H1 (cell line): Measurements from ENCODE around the gene LMAN2. TPM values are rescaled to one million over a fixed set of nuclear protein-coding genes. Genes with fewer than 3 reads are reported as not detected.
A peak's percentile ranks its signal among the peaks of the same experiment; 100 is the strongest.

Experiments used
- CTCF ChIA-PET: fragments of 300-600 bp; sonication (Branson Sonifier 250); formaldehyde crosslinking; loops from one replicate; lab custom pipeline; 2021; ENCODE audit not compliant: partially characterized antibody; lab: Charles Lee
- POLR2A ChIA-PET: fragments of 300-600 bp; sonication (Branson Sonifier 250); formaldehyde crosslinking; loops from one replicate; lab custom pipeline; 2021; ENCODE audit warnings: inconsistent platforms; ENCODE audit not compliant: partially characterized antibody; lab: Charles Lee
- DNase-seq, 2 experiments: peaks; one replicate each; pipeline versions ENCODE4 v3.0.0 to v3.0.0-alpha.2; 2010 to 2022; ENCODE audit warnings: low spot score in 2 of 2, low read depth in 1 of 2, mixed read lengths in 1 of 2
- FAIRE-seq: peaks from 2 replicates; lab custom pipeline; 2011; peaks lifted over from hg19 to GRCh38; lab: Jason Lieb, UNC
- H2AFZ ChIP-seq: 2 replicates; pipeline ENCODE4 v1.8.1; 2012; ENCODE audit warnings: low read length, inconsistent platforms
- H2AK5ac ChIP-seq: 2 replicates; pipeline ENCODE4 v1.6.1; 2013; ENCODE audit warnings: low read depth, low read length
- H2BK120ac ChIP-seq: replicated peaks from 2 replicates; pipeline ENCODE3; 2013; ENCODE audit warnings: low read depth, low read length, inconsistent platforms
- H2BK12ac ChIP-seq: 2 replicates; pipeline ENCODE4 v1.6.1; 2013; ENCODE audit warnings: low read depth, low read length
- H2BK15ac ChIP-seq: 2 replicates; pipeline ENCODE4 v1.6.1; 2013; ENCODE audit warnings: low read length
- H2BK20ac ChIP-seq: 2 replicates; pipeline ENCODE4 v1.6.1; 2013; ENCODE audit warnings: low read length
- H2BK5ac ChIP-seq: 2 replicates; pipeline ENCODE4 v1.6.1; 2013; ENCODE audit warnings: low read depth, low read length
- H3K14ac ChIP-seq: 2 replicates; pipeline ENCODE4 v1.6.1; 2013; ENCODE audit warnings: inconsistent platforms; ENCODE audit not compliant: insufficient read length
- H3K18ac ChIP-seq: 2 replicates; pipeline ENCODE4 v1.6.1; 2013; ENCODE audit warnings: low read length; ENCODE audit errors: extremely low read depth
- H3K23ac ChIP-seq: 2 replicates; pipeline ENCODE4 v1.6.1; 2013; ENCODE audit warnings: inconsistent platforms; ENCODE audit not compliant: insufficient read length
- H3K23me2 ChIP-seq: 2 replicates; pipeline ENCODE4 v1.6.1; 2013; ENCODE audit warnings: low read depth, low read length
- H3K27ac ChIP-seq: 2 replicates; pipeline ENCODE4 v1.6.1; 2011; ENCODE audit warnings: low read depth, low read length, inconsistent platforms
- H3K27me3 ChIP-seq, 4 experiments: replicated peaks in 1 of 4; 1 replicate in 1 of 4; 2 replicates in 3 of 4; pipeline versions ENCODE4 v1.6.1 to v1.8.1; 2011 to 2013; ENCODE audit warnings: low read length in 3 of 4, mild to moderate bottlenecking in 3 of 4, inconsistent platforms in 2 of 4, mixed read lengths in 2 of 4, moderate library complexity in 1 of 4; ENCODE audit not compliant: control insufficient read depth in 3 of 4, insufficient read depth in 3 of 4; ENCODE audit errors: extremely low read depth in 1 of 4
- H3K36me3 ChIP-seq, 4 experiments: 2 replicates each; pipeline versions ENCODE4 v1.6.1 to v1.8.1; 2011 to 2013; ENCODE audit warnings: mild to moderate bottlenecking in 4 of 4, low read length in 3 of 4, moderate library complexity in 2 of 4, control low read depth in 1 of 4, inconsistent platforms in 1 of 4; ENCODE audit not compliant: insufficient read depth in 4 of 4, control insufficient read depth in 2 of 4
- H3K4ac ChIP-seq: replicated peaks from 2 replicates; pipeline ENCODE3; 2013; ENCODE audit warnings: low read length, low read depth, mixed read lengths, inconsistent platforms; ENCODE audit not compliant: insufficient read length
- H3K4me1 ChIP-seq, 4 experiments: replicated peaks in 1 of 4; 1 replicate in 1 of 4; 2 replicates in 3 of 4; pipeline versions ENCODE4 v1.6.1 to v1.8.1; 2011 to 2013; ENCODE audit warnings: low read length in 3 of 4, inconsistent platforms in 2 of 4, mixed read lengths in 1 of 4; ENCODE audit not compliant: insufficient read depth in 4 of 4, control insufficient read depth in 3 of 4
- H3K4me2 ChIP-seq, 2 experiments: 2 replicates each; pipeline versions ENCODE4 v1.6.1 to v1.8.1; 2011 to 2013; ENCODE audit warnings: low read depth in 2 of 2, low read length in 2 of 2, control low read depth in 1 of 2, inconsistent platforms in 1 of 2, mild to moderate bottlenecking in 1 of 2; ENCODE audit not compliant: insufficient read depth in 1 of 2
- H3K4me3 ChIP-seq, 4 experiments: fragments of 200-600, 300-600 bp in 1 of 4; sonication (generic), shearing (Covaris generic), sonication (Bioruptor Twin) in 1 of 4; 2 replicates each; pipeline versions ENCODE4 v1.5.1 to v1.8.1; 2011 to 2016; ENCODE audit warnings: low read length in 4 of 4, low read depth in 3 of 4, control low read depth in 2 of 4, inconsistent platforms in 2 of 4, mild to moderate bottlenecking in 2 of 4, mixed read lengths in 1 of 4, moderate library complexity in 1 of 4; ENCODE audit not compliant: insufficient read depth in 2 of 4; ENCODE audit errors: extremely low read depth in 1 of 4
- H3K56ac ChIP-seq: replicated peaks from 2 replicates; pipeline ENCODE3; 2013; ENCODE audit warnings: low read depth, mild to moderate bottlenecking, mixed read lengths, low read length, inconsistent platforms; ENCODE audit not compliant: insufficient read length
- H3K79me1 ChIP-seq: 2 replicates; pipeline ENCODE4 v1.6.1; 2013; ENCODE audit warnings: low read depth, low read length, control low read depth
- H3K79me2 ChIP-seq, 2 experiments: 2 replicates each; pipeline versions ENCODE4 v1.6.1 to v1.8.1; 2012 to 2013; ENCODE audit warnings: low read length in 2 of 2, mild to moderate bottlenecking in 2 of 2, inconsistent platforms in 1 of 2; ENCODE audit not compliant: insufficient read depth in 2 of 2, control insufficient read depth in 1 of 2
- H3K9ac ChIP-seq, 4 experiments: replicated peaks in 1 of 4; 1 replicate in 1 of 4; 2 replicates in 3 of 4; pipeline versions ENCODE4 v1.6.1 to v1.8.1; 2011 to 2013; ENCODE audit warnings: low read depth in 3 of 4, low read length in 3 of 4, control low read depth in 2 of 4, mild to moderate bottlenecking in 2 of 4, moderate library complexity in 2 of 4, inconsistent platforms in 1 of 4; ENCODE audit errors: extremely low read depth in 1 of 4
- H3K9me3 ChIP-seq, 2 experiments: 2 replicates each; pipeline versions ENCODE4 v1.6.1 to v1.8.1; 2012 to 2013; ENCODE audit warnings: mild to moderate bottlenecking in 2 of 2, moderate library complexity in 2 of 2, control low read depth in 1 of 2, inconsistent platforms in 1 of 2, low read depth in 1 of 2, low read length in 1 of 2, mixed read lengths in 1 of 2; ENCODE audit not compliant: insufficient read depth in 2 of 2
- H4K20me1 ChIP-seq, 2 experiments: replicated peaks in 1 of 2; 2 replicates each; pipeline versions ENCODE3 to v1.8.1; 2011 to 2013; ENCODE audit warnings: inconsistent platforms in 2 of 2, low read length in 2 of 2, mild to moderate bottlenecking in 1 of 2; ENCODE audit not compliant: insufficient read depth in 2 of 2, control insufficient read depth in 1 of 2
- H4K5ac ChIP-seq: 2 replicates; pipeline ENCODE4 v1.6.1; 2013; ENCODE audit warnings: low read length, low read depth, mixed read lengths, inconsistent platforms; ENCODE audit not compliant: insufficient read length
- H4K8ac ChIP-seq: 2 replicates; pipeline ENCODE4 v1.8.0; 2013; ENCODE audit warnings: mild to moderate bottlenecking, moderate library complexity, low read length, inconsistent platforms; ENCODE audit not compliant: insufficient read depth; ENCODE audit errors: extremely low read depth
- H4K91ac ChIP-seq: replicated peaks from 2 replicates; pipeline ENCODE3; 2013; ENCODE audit warnings: low read length, mixed read lengths, inconsistent platforms; ENCODE audit not compliant: insufficient read length
- ASH2L ChIP-seq: fragments of 200-600, 300-600 bp; sonication (generic); IDR thresholded peaks from one replicate; pipeline ENCODE4 v1.7.1; 2017; ENCODE audit warnings: low read length
- ATF3 ChIP-seq: IDR thresholded peaks from 2 replicates; pipeline ENCODE4 v1.6.1; 2011; ENCODE audit warnings: low read depth, mild to moderate bottlenecking, low read length; ENCODE audit not compliant: insufficient read depth
- CREB1 ChIP-seq: IDR thresholded peaks from 2 replicates; pipeline ENCODE4 v1.6.1; 2012; ENCODE audit warnings: inconsistent platforms
- KDM1A ChIP-seq: fragments of 200-600, 300-600 bp; sonication (generic); IDR thresholded peaks from 2 replicates; pipeline ENCODE4 v1.7.1; 2016; ENCODE audit warnings: mild to moderate bottlenecking, low read length, borderline replicate concordance
- KDM4A ChIP-seq: IDR thresholded peaks from one replicate; pipeline ENCODE4 v1.7.1; 2012; ENCODE audit warnings: low read depth, mild to moderate bottlenecking, moderate library complexity, low read length, inconsistent platforms; ENCODE audit not compliant: severe bottlenecking
- POLR2A ChIP-seq, 2 experiments: IDR thresholded peaks; 1 replicate in 1 of 2; 2 replicates in 1 of 2; pipeline ENCODE4 v1.6.1; 2011; ENCODE audit warnings: low read depth in 2 of 2, low read length in 2 of 2, mild to moderate bottlenecking in 2 of 2; ENCODE audit errors: control extremely low read depth in 1 of 2
- SIN3A ChIP-seq, 2 experiments: IDR thresholded peaks in 1 of 2; conservative IDR thresholded peaks in 1 of 2; 2 replicates each; pipeline ENCODE4 v1.6.1; 2011 to 2012; ENCODE audit warnings: low read length in 2 of 2, improper control_type of control experiment in 1 of 2, low read depth in 1 of 2, mild to moderate bottlenecking in 1 of 2
- TAF1 ChIP-seq: IDR thresholded peaks from 2 replicates; pipeline ENCODE4 v1.6.1; 2011; ENCODE audit warnings: mild to moderate bottlenecking, low read depth, low read length
- TCF12 ChIP-seq: IDR thresholded peaks from 2 replicates; pipeline ENCODE4 v1.6.1; 2011; ENCODE audit warnings: low read depth, mild to moderate bottlenecking, low read length
- ZNF274 ChIP-seq: IDR thresholded peaks from 2 replicates; pipeline ENCODE4 v1.7.0; 2012; ENCODE audit warnings: low read length, borderline replicate concordance; ENCODE audit errors: extremely low read depth
- WGBS, 2 experiments: shearing (Covaris generic) in 1 of 2; methylation state at CpG; one replicate each; pipeline versions ENCODE4 v1.1.6 to v1.1.7; 2013 to 2015; ENCODE audit warnings: low lambda C conversion rate in 2 of 2, mixed read lengths in 2 of 2, inconsistent platforms in 1 of 2, low coverage in 1 of 2, missing lambda C conversion rate in 1 of 2; ENCODE audit not compliant: insufficient replicate concordance in 2 of 2, insufficient coverage in 1 of 2, insufficient read length in 1 of 2; ENCODE audit errors: extremely low coverage in 1 of 2, missing lambda C conversion rate in 1 of 2; 5-methylcytosine and 5-hydroxymethylcytosine counted together
- polyA plus RNA-seq, 7 experiments: library from polyadenylated mRNA; depleted of rRNA in 3 of 7; stranded (reverse) in 5 of 7; unstranded in 2 of 7; fragments of >200 nt in 5 of 7; fragments of 200-250 nt in 2 of 7; gene quantifications; 1 replicate in 5 of 7; 2 replicates in 1 of 7; 4 replicates in 1 of 7; pipeline versions ENCODE4 v1.2.1 to v1.2.3, GENCODE V29; 2011 to 2013; ENCODE audit warnings: missing spikeins in 2 of 7, mixed read lengths in 2 of 7
- total RNA-seq: library from RNA; stranded (reverse); fragmentation: NEBNext Ultra II Directional; extraction: Animal tissue kit (Norgen Biotek cat#: 25700); gene quantifications from 2 replicates; pipeline ENCODE4 v1.2.1, GENCODE V29; 2021

The LMAN2 gene
- total and polyA plus RNA-seq, 2 of the 8 experiments (the other 6 are each of a cell fraction or from before 2014, with no cell fraction given): 116 to 225 TPM

- Histone ChIP-seq H3K4ac (no peak overlapping the region), H2BK120ac (no peak overlapping the region), H2BK5ac (peak overlapping the region; percentile 96; the same call in 1 of the 2 replicates), H2BK20ac (no peak overlapping the region), H4K5ac (peak overlapping the region; percentile 98), H3K4me2 (peak overlapping the region; percentile 70 to 80), H3K9me3 (no peaks in the 10 kb centered on the region), H3K9ac (no peak overlapping the region; a peak in 1 of 7 replicates), H3K14ac (no peak overlapping the region), H2AK5ac (no peak overlapping the region), H4K91ac (peak overlapping the region; percentile 98), H3K4me3 (peak overlapping the region; percentile 43 to 69 (median 48)), H3K23ac (no peak overlapping the region), H3K79me1 (no peaks in the 10 kb centered on the region), H3K79me2 (no peaks in the 10 kb centered on the region), H2BK15ac (peak overlapping the region; percentile 1; the same call in 1 of the 2 replicates), H2BK12ac (peak overlapping the region; percentile 87; the same call in 1 of the 2 replicates), H3K36me3 (no peaks in the 10 kb centered on the region), H3K23me2 (peaks cover 16% of the 10 kb centered on the region; the same call in 1 of the 2 replicates), H3K18ac (peak overlapping the region; percentile 93), H4K20me1 (no peaks in the 10 kb centered on the region), H3K27me3 (peaks cover 0 to 11% (median 9%) of the 10 kb centered on the region in 4 experiments; a peak in 4 of 7 replicates), H2AFZ (peak overlapping the region; percentile 94; the same call in 1 of the 2 replicates), H3K56ac (no peak overlapping the region), H3K4me1 (peaks cover 2 to 27% (median 22%) of the 10 kb centered on the region in 4 experiments), H3K27ac (no peak overlapping the region), H4K8ac (peak overlapping the region; percentile 98)
- WGBS, 2 experiments: 6 to 100% methylated on average over 1 to 34 of the region's 59 CpGs
- CTCF ChIA-PET: interaction anchor here (0.6 to 15.6 kb wide), 6 partner anchors 7 to 1780 kb away, joined by 3 to 251 read pairs (median 22); partner anchors contain the start of genes LMAN2, MXD3 and RGS14
- POLR2A ChIA-PET: interaction anchor here (0.8 to 5.9 kb wide), 9 partner anchors 11 to 93 kb away, joined by 3 to 66 read pairs (median 4); partner anchors contain the start of genes LMAN2 and PRR7
- FAIRE-seq (no peak), DNase-seq (peak in 1 of 2 experiments; percentile 89)
- TF ChIP-seq KDM4A (peak; percentile 69), ASH2L (peak; percentile 64), TAF1 (peak; percentile 31), POLR2A (IDR thresholded peaks at IDR 0.05; ENCODE audit: control extremely low read depth in 1 of 2, low read depth in 2 of 2, low read length in 2 of 2) (0 out of 3 replicates have a peak, but pooled peaks of 1 of the 2 experiments have one; percentile 16), KDM1A (no peak), ATF3 (no peak), SIN3A (conservative IDR thresholded peaks at IDR 0.05 in 1 of 2, IDR thresholded peaks at IDR 0.05 in 1 of 2; ENCODE audit: low read depth in 1 of 2, low read length in 2 of 2) (0 out of 4 replicates have a peak, but pooled peaks of 1 of the 2 experiments have one; percentile 11), CREB1 (0 out of 2 replicates have a peak, but pooled peaks have one; percentile 5), ZNF274 (no peak), TCF12 (no peak)
These were observed 11.4 kb upstream of the LMAN2 start for GRCh38 chr5:177362610-177363507.
